ENCODE data around the gene NRDC.
"Not testable (repeated sequence)": the region's sequence is repeated elsewhere in the genome, so short reads cannot be mapped to it uniquely, and the experiment has no call there.

Gene NRDC

DNA sequence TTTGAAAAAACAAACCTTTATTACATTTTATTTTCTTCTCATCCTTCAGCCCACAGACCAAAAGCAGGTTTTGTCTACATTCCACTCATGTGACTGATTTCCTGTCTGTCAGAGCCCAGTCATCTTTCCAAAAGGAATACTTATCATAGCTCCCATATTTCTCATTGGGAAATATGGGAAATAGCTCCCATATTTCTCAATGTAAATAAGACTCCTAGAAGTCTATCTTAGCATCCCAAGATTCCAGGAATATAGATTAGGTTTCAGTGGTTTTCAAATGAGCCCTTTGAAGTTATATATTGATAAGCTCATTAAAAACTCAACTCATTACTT lies 19.1 kb upstream of the NRDC start:
- DNase-seq (ENCODE audit: low read depth): no peak

DNA sequence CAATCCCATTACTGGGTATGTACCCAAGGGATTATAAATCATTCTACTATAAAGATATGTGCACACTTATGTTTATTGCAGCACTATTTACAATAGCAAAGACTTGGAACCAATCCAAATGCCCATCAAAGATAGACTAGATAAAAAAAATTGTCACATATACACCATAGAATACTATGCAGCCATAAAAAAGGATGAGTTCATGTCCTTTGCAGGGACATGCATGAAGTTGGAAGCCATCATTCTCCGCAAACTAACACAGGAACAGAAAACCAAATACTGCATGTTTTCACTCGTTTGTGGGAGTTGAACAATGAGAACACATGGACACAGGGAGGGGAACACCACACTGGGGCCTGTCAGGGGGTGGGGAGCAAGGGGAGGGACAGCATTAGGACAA lies 16.2 kb upstream of the NRDC start:
- DNase-seq (ENCODE audit: low read depth): not testable (repeated sequence)

DNA sequence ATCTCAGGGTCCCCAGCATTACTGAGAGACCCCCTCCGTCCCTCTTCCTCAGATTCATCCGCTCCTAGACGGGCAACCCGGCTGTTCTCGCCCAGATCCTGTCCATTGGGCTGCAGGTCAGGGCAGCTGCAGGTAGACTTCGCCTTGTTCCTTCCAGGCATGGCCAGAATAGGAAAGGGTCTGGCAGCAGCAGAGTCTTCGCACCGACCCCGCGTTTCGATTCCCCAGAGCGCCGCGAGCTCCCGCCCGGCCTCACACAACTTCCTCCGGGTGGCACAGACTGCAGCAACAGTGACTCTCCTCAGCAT lies 265 bp downstream of the NRDC start:
- no peak for DNase-seq (ENCODE audit: low read depth)

DNA sequence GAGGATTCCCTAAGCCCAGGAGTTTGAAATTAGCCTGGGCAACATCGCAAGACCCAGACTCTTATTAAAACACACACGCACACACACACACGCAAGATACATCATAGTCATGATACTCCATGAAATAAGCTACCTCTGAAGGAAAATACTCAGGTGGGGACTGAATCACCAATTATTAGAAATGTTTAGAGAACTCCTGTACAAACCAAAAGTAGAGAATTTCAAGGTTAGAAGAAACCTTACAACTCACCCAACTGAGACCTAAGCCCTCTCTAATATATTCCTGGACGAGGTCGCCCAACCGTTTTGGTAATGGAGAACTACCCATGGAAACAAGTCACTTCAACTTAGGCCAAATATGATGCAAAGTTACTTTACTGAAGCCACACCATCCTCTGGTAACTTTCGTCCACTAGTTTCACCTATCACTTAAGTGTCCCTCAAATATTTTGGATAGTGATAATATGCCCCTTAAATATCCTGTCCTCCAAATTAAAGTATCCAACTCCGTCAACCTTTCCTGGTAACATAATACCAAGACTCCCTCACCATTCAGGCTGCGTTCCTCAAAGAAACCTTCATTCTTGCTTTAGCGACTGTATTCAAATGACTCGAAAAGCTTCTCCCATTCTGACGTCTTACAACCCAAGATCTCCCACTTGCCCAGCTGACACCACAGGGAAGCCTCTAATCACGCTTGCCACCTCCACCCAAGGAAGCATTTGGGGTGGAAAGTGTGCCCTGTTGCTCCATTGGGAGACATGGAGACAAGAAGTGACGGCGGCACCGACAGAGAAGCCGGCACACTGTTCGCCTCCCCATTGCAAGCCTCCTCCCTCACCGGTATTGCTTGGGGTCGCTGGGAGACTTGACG lies 856 bp downstream of the NRDC start:
- DNase-seq (ENCODE audit: low read depth): no peak

DNA sequence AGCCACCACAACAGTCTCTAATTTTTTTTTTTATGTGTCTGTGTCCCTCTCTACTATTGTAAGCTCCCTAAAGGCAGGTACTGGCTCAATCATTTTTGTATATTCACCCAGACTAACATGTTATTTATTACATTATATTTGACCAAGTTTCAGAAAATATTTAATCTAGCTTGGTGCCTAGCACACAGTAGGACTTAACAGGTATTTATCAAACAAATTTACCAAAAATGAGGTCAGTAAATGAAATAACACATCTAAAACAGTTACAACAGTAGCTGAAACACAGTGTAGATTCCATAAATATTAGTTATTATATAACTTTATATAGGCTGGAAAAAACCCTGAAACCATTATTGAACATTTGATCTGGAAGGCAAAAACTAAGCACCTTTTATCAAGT lies 2.7 kb downstream of the NRDC start:
- DNase-seq (ENCODE audit: low read depth): no peak

DNA sequence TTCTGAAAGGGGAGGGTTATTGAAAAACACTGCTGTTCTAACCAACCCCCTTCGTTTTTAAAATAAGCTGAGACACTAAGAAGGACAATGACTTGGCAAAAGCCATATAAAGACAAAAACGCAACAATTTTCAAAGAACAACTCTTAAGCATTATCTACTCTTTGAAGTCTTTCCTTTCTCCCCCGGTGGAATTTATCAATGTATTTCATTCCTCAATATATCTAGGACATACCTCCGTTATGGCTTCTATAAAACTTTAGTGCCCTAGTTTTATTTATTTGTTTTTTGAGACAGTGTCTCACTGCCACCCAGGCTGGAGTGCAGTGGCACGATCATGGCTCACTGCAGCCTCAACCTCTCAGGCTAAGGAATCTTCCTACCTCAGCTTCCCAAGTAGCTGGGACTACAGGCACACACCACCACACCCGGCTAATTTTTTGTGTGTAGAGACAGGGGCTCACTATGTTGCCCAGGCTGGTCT lies 3.2 kb downstream of the NRDC start:
- no peak for DNase-seq (ENCODE audit: low read depth)

DNA sequence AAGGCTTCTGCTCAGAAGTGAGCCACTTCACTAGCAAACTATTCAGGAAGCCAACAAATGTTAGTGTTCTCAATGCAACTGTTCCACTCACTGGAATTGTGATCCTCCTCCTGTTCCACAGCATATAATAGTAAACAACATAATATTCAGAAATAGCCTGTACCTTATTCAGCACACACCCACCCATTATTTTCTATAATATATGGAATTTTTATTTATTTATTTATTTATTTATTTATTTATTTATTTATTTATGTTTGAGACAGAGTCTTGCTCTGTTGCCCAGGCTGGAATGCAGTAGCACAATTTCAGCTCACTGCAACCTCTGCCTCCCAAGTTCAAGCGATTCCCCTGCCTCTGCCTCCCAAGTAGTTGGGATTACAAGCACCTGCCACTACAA lies 5.3 kb downstream of the NRDC start:
- DNase-seq (ENCODE audit: low read depth): not testable (repeated sequence)

DNA sequence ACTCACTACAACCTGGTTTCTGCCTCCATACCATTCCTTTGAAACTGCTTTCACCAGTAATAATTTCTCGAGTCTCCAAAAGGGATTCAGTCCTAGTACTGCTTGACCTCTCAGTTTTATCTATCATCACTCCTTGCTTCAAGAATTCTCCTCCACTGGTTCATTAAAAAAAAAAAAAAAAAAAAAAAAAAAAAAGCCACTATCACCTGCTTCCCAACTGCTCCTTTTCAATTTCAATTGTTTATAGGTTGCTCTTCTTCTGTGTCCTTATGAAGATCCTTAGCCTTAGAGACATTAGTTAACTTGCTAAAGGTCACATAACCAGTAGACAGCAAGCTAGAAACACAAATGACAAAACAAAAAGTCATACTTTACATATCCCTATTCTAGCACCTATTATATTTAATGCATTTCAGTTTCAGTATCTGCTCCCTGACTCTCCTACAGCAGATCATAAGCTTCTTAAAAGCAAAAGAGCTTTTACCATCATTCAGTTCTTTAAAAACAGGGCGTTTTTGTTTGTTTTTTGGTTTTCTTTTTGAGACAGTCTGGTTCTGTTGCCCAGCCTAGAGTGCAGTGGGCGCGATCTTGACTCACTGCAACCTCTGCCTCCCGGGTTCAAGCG lies 7.1 kb downstream of the NRDC start:
- DNase-seq (ENCODE audit: low read depth): no peak

DNA sequence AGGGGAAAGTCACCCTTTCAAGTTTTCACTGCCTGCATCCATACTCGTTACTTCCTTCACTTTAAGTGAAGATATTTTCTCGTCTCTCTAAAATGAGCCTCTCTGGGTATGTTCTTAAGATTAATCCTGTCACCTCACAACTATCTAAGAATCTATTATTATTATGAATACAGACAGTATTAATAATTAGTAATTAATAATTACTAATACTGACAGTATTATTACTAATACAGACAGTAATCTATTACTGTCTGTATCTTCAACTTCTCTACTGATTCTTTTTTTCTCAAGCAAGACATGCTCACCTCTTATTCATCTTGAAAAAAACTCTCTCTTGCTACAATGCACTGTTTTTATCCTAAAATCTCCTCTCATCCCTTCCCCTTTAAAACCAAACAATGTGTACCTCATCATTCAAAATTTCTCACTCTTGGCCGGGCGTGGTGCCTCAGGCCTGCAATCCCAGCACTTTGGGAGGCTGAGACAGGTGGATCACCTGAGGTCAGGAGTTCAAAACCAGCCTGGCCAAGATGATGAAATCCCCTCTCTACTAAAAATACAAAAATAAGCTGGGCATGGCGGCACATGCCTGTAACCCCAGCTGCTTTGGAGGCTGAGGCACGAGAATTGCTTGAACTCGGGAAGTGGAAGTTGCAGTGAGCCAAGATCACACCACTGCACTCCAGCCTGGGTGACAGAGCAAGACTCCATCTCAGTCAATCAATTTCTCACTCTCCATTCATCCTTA lies 7.8 kb downstream of the NRDC start:
- DNase-seq (ENCODE audit: low read depth): no peak

DNA sequence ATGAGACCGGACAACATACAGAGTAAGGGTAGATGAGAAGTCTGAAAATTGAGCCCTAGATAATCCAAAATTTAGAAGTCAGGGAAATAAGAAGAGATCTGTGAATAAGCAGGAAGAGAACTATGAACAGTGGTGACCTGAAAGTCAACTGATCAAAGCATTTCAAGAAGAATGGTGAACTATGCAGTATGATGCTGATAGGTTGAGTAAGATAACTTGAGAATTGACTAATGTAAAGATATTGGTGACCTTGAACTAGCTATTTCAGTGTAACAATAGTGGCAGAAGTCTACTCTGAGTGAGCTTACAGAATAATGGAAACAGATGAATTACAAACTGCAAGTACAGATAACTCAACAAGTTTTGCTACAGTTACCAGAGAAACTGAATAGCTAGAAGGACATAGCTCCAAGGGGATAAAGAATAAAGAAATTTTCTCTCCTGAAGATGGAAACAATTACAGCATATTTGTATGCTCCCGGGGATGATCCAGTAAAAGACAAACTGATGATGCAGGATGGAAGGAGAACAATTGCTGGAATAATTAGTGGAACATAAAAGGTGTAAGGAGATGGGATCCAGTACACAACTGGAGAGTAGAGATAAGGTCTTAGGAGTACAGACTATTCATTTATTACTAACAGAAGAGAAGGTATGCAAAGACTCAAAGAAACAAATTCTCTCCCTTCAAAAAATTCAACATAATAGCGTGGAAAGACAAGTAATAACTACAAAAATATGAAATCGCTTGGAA lies 10.9 kb downstream of the NRDC start:
- no peak for DNase-seq (ENCODE audit: low read depth)

DNA sequence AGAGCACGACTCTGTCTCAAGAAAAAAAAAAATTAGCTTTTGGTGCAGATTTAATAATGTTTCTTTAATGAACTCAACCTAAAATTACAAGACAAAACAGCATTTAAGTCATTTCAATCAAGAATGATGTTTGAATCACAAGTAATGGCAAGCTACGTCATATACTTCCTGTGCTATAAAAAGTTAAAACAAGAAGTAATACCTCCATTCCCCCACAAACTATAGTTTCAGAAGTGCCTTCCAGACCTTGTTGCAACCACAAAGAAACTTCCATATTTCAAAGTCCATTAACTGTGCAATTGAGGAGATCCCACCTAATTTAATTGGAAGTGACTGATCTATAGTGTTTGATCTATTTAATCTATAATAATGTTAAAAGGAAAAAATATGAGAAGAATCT lies 15.1 kb downstream of the NRDC start:
- DNase-seq (ENCODE audit: low read depth): no peak

DNA sequence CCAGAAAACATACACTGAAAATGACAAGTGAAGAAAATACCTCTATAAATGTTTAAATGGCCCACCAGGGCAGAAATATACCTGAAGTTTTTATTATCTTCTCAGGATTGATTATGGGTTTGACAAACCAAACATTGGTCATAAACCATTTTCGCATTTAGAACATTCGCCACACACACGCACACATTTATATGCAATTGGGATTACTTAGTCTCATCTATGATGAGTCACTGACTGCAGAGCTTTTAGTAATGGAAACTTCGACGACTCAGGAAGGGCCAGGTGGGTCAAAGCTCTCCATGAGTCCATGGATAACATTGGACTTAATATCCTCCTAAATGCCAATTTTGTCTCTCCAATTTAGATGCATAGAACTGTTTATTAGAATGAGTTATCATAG lies 16.9 kb downstream of the NRDC start:
- DNase-seq (ENCODE audit: low read depth): no peak

DNA sequence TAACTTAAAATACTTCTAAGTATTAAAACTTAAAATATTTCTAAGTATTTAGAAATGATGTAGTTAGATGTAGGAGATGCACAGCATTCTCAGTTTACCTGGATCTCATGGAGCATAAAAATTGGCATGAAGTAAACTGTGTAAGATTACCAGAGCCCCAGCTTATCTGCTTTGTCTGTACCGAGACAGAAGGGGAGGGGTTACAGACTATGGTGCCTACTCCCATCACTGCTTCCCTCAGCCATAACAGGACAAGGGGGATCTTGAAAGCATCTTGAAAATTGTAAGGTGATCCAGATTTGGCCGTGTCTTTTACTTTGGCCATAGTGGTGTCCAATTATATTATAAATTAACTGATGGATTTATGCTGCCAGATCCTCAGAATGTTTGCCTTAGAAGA lies 18.8 kb downstream of the NRDC start:
- DNase-seq (ENCODE audit: low read depth): no peak

DNA sequence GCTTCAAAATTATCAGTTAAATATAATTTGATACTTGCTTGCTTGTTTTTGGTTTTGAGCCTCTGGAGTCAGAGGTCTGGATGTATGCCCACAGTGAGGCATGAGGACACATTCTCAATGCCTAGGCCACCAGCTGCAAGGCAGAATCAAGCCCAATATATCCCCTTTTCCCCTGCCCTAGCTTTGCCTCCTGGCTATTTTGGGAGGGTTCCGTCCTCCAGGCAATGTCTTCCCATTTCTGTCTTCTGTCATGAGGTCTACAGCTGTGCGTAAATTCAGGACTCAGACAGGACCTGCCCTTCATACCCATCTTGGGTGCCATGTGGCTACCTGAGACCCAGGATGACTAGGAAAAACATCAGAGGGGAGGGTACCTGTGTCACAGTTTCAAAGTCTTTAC lies 19.2 kb downstream of the NRDC start:
- DNase-seq (ENCODE audit: low read depth): no peak

DNA sequence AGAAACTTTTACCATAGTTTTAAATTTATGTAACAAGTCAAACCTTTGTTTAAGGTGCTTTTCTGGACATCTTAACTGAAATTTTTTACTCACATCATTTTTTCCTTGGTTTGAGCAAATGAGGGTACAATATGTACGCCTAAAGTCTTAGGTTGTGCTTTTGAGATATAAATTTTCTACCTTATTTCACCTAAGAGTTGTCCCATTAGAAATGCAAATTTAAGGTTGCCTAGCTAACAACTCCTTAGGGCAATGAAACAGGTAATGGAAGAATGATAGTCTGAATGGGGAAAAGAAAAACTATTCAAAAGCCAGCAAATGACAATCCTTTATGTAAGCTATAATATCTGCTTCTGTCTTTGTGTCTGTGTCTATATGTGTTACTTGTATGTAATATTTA lies 19.6 kb downstream of the NRDC start:
- DNase-seq (ENCODE audit: low read depth): no peak

DNA sequence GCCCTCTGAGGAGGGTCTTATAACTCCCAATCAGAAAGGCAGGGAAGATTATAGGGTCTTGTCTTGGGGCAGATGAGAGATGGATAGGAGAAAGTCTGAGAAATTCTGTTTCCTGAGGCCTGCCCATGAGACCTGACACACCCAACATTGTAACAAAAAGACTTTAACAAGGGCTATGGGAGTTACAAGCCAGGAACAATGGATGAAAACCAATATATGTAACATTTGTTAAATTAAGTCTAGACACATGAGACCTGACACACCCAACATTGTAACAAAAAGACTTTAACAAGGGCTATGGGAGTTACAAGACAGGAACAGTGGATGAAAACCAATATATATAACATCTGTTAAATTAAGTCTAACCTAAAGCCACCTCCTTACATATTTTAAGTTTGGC lies 21.8 kb downstream of the NRDC start:
- no peak for DNase-seq (ENCODE audit: low read depth)

DNA sequence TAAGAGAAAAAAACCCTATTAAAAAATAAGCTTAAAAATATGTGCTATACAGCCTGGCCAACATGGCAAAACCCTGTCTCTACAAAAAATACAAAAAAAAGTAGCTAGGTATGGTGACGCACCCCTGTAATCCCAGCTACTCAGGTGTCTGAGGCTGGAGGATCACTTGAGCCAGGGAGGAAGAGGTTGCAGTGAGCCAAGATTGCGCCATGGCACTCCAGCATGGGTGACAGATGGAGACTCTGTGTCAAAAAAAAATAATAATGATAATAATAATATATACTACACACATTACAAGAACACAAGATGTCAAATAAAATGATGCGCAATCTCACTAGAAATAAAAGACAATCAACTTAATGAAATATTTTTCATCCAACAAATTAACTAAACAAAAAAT lies 22.9 kb downstream of the NRDC start:
- DNase-seq (ENCODE audit: low read depth): no peak

DNA sequence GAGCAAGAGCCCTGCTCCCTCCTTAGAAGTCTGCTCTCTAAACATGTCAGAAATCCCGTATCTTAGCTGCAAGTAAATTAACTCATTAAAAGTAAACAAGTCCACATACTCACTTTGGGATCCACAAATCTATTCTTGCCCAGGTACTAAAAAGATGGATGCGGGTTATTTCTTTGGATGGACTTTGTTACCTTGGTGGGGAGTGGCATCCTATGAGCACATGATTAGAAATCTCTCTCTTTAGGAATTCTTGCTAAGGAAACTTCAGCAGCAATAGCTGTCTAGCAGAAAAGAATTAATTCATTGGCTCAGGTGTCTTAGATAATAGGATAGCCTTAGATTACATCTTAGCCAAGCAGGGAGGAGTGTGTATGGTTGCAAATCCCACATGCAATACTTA lies 25.2 kb downstream of the NRDC start:
- DNase-seq (ENCODE audit: low read depth): no peak

DNA sequence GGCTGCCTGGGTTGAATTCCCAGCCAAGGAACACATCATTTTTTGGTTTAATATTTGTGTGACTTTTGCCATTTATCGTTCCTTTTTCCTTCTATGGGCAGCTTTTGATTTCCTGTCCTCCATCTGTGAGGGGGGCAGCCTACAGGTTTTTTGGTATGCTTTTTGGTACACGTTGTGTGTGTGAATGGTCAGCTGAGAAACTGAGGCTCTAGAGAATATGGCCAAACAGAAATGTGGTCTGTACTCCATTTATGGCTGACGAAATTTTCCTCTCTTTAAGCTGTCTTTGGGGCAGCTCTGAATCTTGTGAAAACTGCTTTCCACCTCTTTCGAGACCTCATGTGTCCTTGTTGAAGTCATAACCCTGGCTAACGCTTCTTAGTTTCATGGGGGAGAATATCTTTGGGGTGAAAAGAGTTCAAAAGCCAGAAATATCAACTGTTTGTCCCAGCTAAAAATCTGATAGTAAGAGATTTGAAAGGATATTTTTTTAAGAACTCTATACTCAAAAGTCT lies 26.6 kb downstream of the NRDC start:
- DNase-seq (ENCODE audit: low read depth): no peak

DNA sequence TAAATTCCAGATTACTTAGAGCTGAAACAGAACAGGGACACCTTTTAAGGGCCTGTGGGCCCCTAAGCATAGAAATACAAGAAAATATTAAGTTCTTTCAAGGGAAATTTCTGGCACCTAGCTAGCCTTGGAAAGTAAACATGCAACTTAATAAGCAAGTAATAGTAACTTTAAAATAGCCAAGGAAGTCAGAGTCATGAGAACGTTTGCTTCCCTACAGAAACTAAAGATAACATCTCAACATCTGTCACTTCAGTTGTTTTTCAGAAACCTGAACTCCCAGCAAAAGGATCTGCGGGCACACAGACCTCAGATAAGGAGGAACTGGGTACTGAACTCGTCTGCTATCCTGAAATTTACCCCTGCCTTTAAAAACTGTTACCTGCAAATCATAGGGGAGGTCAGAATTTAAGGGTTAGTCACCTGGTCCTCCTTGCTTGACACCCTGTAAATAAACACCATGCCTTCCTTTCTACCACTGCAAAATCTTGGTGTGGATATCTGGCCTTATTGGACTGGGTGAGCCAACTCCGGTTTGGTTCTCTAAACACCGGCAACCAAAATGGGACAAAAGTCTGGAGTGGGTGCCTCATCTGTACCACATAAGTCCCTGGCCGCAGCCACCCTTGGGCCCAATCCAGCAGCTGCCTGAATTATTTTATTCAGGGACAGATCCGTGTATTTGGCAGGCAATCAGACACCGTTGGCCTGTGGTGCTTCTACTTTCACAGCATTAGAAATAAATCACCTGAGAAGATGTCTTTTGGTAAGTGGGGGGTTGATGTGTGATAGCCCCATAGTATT lies 27.9 kb downstream of the NRDC start:
- no peak for DNase-seq (ENCODE audit: low read depth)

DNA sequence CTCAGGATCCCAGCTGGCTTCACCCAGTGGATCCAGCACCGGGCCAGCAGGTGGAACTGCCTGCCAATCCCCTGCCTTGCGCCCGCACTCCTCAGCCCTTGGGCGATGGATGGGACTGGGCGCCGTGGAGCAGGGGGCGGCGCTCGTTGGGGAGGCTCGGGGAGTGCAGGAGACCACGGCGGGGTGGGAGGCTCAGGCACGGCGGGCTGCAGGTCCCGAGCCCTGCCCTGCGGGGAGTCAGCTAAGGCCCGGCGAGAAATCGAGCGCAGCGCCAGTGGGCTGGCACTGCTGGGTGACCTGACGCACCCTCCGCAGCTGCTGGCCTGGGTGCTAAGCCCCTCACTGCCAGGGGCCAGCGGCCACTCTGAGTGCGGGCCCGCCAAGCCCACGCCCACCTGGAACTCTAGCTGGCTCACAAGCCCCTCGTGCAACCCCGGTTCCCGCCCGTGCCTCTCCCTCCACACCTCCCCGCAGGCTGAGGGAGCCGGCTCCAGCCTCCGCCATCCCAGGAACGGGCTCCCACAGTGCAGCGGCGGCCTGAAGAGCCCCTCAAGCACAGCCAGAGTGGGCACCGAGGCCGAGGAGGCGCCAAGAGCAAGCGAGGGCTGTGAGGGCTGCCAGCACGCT lies 31.1 kb downstream of the NRDC start:
- no peak for DNase-seq (ENCODE audit: low read depth)
